GM08714 (cell line): Measurements from ENCODE around the gene SORCS2.

ENCODE experiments used
- H3K4me3 ChIP-seq: fragments of 200-500 bp; sonication (Bioruptor generic); 2 replicates; pipeline ENCODE4 v1.5.1; 2014; ENCODE audit warnings: mild to moderate bottlenecking, low read length, inconsistent platforms
- ZNF274 ChIP-seq: IDR thresholded peaks from 2 replicates; pipeline ENCODE4 v1.6.1; 2012; ENCODE audit warnings: mild to moderate bottlenecking, low read depth, low read length

The SORCS2 gene

DNA sequence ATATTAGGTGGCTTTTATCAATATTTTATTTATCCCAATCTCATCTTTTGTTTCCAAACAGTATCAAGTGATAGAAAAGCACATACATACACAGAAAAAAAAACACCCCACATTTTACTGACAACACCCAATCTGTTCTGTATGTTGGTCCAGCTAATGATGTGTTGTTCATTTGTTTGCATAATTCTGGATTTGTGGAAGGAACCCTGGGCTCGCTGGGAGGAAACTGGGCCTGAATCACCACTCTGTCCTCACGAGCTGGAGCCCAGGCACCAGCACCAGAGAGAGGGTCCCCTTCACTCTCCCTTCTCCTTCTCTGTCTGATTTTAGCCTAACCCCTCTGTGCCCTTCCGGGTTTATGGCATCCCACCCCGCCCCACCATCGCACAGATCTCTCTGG is 162.6 kb downstream of the SORCS2 start:
- H3K4me3 ChIP-seq: no peak overlapping the region
- no peak for TF ChIP-seq ZNF274

DNA sequence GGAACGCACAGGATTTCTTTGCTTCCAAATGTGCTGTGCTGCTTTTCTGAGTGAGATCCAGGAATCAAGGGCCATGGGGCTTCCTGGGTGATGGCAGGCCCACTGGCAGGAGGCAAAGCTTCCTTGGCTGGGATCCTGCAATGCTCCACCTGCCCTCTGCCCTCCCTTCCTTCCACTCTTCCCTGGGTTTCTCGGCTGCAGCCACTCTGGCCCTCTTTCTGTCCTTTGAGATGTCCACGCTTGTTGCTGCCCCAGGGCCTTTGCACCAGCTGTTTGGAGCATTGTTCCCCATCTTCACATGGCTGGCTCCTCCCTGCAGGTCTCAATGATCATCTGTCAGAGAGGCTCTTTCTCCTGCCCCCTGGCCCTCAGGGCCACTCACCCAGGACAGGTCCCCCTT is 163.5 kb downstream of the SORCS2 start:
- no peak for TF ChIP-seq ZNF274
- no peak overlapping the region for H3K4me3 ChIP-seq

DNA sequence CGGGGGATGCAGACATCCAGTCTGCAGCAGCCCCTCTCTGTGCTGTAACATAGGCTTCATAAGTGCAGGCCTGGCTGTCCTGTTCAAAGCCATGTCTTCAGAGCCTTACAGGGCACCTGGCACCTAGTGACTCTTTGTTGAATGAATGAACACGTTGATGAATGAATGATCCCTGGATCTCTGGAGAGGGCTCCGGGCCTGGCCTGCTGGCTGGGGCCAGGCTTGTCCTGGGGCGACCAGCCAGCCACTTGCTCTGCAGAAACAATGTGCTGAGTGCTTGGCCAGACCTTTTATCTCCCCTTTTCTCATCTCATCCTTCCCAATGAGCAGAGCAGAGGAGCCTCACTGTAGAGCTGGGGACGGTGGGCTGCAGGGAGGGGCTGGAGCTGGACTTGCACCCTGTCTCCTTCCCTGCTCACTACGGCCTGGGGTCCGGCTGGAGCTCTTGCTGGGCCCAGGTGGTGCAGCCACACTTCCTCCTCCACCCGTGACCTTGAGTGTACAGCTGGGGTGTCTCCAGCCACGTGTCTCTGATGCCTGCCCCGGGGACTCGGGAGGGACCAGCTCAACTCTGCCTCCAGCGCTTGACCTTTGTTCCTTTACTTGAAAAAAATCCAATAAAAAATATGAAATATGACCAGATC is 164.5 kb downstream of the SORCS2 start:
- no peak overlapping the region for H3K4me3 ChIP-seq
- TF ChIP-seq ZNF274: no peak

DNA sequence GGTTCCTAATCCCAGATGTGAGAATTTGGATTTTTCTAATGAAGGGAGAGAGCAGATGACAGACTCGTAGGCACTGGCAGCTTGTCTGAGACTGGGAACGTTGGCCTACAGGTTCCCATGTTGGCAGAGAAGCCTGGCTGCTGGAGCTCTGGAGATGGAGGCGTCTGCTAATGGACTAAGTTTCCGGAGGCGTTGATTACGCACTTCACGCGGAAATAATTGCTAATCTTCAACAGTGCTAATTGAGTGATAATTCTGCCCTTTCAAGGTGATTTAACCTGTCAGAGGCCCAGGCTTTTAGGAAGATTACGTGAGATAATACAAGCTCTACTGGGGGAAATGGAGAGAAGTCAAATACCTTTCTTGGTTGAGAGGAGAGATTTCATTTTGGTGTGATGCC is 165.0 kb downstream of the SORCS2 start:
- H3K4me3 ChIP-seq: no peak overlapping the region
- no peak for TF ChIP-seq ZNF274

DNA sequence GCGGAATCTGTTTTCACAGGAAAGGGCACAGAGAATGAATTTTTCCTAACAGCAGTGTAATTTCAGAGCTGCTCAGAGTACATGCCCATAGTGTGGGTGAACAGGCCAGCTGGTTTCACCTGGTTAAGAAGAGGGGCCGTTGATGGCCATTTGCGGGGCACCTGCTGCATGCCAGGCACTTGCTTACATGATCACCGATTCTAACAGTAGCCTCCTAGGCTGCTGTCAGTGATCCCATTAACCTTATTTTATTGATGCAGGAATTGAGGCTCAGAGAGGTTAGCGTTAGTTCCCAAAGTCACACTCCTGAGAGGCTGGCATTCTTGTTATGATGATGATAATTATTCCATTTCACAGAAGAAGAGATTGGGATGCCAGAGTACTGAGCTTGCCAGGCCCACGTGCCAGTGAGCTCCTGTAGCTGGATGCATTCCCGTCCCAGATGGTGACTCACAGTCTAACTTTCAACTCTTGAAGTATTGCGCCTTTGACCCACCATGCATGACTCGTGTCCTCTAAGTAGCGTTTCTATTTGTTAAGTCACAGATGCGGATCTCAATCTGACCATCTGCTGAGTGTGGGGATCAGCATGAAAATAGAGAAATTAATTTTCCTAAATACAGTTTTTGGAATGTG is 165.9 kb downstream of the SORCS2 start:
- no peak for TF ChIP-seq ZNF274
- H3K4me3 ChIP-seq: no peak overlapping the region

DNA sequence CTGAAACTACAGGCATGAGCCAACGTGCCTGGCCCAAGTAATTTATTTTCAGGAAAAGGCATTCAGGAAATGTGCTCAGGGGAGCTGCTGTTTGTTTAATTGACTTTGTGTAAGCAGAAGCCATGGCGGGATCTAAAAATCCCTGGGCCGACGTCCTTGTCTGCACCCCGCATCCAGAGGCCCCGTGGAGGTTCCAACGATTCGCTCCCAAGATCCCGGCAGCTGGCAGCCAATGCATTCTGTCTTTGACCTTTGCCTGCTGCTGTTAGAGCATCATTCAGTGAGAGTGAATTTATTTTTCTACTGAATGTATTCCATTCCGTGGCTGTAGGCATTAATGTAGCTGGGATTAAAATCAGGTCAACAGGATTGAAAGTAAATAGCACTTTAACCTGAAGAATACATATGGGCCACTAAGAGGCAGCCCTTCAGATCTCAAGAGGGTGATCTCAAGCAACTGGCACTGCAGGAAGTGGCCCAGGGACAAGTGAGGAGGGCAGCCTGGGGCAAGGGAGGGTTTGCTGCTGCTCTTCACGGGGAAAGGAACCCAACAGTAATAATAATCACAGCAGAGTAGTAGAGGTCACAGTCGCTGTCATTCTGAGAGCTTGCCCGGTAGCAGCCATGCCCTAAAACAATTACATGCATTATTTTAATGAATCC is 167.2 kb downstream of the SORCS2 start:
- TF ChIP-seq ZNF274: no peak
- no peak overlapping the region for H3K4me3 ChIP-seq

DNA sequence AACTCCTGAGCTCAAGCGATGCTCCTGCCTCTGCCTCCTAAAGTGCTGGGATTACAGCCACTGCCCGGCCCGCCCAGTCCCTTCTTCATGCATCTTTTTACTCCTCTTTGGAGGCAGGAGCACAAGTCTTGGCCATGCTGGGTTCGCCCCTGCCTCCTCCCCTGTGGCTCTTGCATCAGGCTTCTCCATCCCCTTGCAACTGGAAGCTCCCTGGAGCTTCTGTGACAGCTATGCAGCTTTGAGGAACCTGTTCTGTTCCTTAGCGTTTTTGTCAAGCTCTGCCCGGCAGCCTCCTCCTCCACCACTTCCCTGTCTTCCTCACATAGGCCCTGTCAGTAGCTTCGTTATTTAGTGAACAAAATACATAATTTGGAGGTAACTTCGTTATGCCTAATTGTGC is 168.5 kb downstream of the SORCS2 start:
- no peak overlapping the region for H3K4me3 ChIP-seq
- no peak for TF ChIP-seq ZNF274

DNA sequence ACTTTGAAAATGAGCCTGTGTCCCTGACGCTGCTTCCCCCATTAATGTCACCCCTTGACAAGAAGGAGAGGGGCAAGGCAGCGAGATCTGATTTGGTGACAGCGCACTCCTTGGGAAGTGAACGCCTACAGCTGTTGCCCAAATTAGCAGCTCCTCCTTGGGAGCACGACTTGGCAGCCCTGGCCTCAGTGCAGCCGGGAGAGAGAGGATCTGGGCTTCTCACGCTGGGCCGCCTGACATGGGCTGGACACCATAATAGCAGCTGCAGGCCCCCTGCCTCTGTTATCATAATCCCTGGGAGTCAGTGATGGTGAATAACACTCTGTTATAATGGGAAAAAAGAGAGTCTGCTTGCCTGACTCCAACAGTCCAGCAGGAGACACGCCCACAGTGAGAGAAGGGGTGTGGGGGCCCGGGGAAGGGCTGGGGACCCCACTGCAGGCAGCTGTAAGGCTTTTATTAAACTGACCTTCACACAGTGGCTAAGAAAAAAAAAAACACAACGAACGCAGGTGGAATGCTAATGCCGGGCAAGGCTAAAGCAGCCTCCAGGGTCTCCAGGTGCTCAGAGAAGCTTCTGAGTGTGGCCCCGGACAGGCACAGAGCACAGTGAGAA is 169.1 kb downstream of the SORCS2 start:
- no peak overlapping the region for H3K4me3 ChIP-seq
- TF ChIP-seq ZNF274: no peak

DNA sequence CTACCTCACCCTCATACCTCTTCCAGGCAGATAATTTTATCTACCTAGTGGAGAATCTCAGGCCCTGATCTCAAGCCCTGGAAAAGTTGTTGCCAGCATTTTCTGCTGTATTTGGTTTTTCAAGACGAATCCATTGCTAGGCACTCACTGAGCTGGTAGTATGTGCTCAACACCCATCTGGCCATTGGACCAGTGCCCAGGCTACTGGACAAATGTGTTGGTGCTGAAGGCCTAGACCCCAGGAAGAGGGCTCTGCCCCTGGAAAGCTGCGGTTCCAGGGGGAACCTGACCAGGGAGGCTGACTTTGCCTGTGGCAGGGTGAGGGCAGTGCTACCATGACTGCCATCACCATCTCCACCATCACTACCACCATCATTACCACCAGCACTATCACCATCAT is 170.0 kb downstream of the SORCS2 start:
- TF ChIP-seq ZNF274: no peak
- H3K4me3 ChIP-seq: no peak overlapping the region

DNA sequence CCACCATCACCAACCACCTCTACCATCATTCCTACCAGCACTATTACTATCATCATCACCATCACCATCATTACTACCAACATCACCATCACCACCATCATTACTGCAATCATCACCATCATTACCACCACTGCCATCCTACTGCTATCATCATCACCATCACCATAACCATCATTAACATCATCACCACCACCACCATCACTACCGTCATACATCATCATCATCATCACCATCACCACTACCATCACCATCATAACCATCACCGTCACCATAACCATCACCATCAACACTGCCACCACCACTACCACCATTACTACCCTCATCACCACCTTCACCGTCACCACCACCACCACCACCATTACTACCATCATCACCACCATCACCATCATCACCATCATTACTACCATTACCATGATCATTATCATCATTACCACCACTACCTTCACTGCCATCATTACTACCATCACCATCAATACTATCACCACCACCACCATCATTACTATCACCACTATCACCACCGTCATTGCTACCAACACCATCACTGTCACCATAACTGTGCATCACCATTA is 170.6 kb downstream of the SORCS2 start:
- TF ChIP-seq ZNF274: no peak
- no peak overlapping the region for H3K4me3 ChIP-seq

DNA sequence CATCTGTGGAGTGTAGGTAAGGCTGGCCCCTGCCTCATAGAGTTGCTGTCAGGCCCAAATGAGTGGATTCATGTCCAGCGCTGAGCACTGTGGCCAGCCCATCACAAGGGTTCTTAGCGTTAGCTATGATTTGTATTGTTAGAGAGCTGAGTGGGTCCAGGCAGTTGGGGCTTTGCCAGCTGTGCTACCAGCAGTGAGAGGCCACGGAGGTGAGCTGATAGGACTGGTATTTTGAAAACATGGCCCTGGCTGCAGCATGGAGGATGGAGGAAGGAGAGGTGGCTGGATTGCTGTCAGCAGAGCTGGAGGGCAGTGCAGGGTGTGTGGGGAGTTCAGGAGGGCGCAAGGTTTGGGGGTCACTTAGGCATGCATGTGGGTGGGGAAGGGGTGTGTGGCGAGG is 172.6 kb downstream of the SORCS2 start:
- H3K4me3 ChIP-seq: no peak overlapping the region
- no peak for TF ChIP-seq ZNF274

DNA sequence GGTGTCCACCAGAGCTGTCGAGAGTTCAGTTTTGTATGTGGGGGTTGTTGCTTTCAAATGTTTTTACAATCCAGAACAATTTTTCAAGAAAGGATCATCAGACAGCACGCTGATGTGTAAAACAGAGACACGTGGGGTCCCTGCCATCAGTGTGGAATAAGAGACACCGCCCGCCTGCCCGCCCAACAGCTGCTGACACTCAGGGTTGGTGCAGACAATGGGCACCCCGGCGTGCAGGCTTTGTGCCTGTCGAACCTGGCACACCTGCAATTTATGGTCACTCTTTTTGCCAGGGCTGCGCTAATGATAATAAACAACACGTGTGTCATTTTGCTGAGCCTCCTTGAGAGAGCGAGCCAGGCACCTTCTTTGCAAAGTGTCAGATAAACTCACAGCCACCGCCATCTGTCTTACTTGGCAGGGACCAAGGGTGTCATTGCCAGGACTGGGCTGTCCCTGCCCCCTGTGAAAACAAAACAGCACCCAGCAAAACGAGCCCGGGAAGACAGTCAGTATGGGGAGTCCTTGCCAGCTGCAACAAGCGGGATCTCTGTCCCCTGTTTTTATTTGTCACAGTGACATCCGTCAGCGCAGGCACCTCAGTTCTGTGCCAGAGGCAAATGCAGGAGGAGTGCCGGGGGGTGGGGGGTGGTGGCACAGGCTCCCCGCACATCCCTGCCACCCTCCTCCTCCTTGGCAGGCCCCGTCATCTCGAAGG is 173.3 kb downstream of the SORCS2 start:
- no peak for TF ChIP-seq ZNF274
- no peak overlapping the region for H3K4me3 ChIP-seq

DNA sequence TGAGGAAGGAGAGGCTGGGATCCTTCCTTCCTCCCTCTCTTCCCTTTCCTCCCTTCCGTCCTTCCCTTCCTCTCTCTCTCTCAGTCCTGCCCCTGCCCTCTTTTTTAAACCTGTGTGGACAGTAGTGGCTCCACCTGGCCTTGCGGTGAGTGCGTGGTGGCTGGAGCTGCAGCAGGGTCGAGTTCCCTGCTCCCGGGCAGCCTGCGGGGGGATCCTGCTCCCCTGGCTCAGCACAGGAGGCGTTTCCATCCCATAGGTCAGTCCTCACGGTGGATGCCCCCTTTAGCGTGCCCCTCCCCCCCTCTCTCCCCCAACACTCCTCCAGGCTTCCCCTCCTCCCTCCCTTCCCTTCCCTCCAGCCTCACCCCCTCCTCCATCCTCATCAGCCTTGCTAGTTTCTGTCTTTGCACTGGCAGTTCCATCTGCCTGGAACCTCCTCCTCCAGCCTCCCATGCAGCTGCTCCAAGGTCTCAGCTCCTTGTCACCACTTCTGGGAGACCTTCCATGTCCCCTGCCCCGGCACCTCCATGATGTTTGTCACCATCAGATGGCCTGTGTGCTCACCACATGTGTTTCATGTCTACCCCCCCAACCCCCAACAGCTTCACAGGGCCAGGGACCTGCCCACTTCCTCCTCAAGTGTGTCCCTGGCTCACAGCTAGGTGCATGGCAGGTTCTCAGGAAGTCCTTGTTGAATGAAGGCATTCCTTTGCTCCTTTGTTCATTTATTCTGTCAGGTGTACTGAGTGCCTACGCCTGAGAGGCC is 174.0 kb downstream of the SORCS2 start:
- no peak overlapping the region for H3K4me3 ChIP-seq
- TF ChIP-seq ZNF274: no peak
